GM21529 (cell line): ENCODE measurements around the gene COL18A1.
"Not testable (repeated sequence)": the region's sequence is repeated elsewhere in the genome, so short reads cannot be mapped to it uniquely, and the experiment has no call there.

ENCODE experiments used
- ATAC-seq: cut with Tn5 transposase; IDR thresholded peaks from one replicate; pipeline ENCODE4 v1.9.1; 2021; ENCODE audit not compliant: unreplicated experiment

Gene COL18A1

GRCh38 chr21:45424854-45425795 is 20.2 kb downstream of the COL18A1 start:
- ATAC-seq = no peak

DNA sequence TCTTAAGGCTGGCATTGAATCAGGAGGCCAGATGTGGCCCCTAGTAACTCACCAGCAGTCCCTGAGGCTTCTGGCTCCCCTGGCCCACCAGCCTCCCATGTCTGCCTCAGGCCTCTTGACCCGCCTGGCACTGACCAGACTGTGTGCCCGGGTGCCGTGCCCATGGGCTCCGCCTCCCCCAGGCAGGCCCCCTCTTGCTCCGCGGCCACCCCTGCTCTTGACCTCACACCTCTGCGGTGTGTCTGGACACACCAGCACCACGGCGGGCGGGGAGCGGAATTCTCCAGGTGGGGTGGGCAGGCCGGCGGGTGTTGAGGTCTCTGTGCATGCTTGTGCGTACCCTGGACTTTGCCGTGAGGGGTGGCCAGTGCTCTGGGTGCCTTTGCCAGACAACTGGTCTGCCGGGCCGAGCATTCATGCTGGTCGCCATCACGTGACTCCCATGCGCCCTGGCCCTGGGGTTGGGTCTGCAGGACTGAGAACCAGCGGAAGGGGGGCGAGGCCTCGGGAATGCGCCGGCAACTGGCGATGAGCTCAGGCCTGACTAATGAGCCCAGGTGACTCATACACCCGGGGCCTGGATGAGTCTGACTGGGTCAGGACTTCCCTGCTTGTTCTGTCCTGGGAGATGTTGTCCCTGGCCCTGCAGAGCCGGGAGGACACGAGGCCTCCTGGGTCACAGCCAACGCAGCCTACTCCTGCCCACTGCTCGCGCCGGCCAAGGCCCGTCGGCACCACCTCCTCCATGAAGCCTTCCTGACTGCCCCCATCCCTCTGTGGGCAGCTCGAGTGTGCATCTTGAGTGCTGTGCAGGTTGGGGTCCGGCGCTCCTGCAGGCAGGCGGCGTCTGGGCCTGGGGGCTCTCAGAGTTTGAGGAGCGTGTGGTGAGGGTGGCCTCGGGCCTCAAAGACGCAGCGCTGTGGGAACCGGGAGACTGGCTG is 22.6 kb downstream of the COL18A1 start:
- no peak for ATAC-seq

GRCh38 chr21:45428534-45428933 is 23.6 kb downstream of the COL18A1 start:
- no peak for ATAC-seq

GRCh38 chr21:45429221-45430175 is 24.5 kb downstream of the COL18A1 start:
- no peak for ATAC-seq

DNA sequence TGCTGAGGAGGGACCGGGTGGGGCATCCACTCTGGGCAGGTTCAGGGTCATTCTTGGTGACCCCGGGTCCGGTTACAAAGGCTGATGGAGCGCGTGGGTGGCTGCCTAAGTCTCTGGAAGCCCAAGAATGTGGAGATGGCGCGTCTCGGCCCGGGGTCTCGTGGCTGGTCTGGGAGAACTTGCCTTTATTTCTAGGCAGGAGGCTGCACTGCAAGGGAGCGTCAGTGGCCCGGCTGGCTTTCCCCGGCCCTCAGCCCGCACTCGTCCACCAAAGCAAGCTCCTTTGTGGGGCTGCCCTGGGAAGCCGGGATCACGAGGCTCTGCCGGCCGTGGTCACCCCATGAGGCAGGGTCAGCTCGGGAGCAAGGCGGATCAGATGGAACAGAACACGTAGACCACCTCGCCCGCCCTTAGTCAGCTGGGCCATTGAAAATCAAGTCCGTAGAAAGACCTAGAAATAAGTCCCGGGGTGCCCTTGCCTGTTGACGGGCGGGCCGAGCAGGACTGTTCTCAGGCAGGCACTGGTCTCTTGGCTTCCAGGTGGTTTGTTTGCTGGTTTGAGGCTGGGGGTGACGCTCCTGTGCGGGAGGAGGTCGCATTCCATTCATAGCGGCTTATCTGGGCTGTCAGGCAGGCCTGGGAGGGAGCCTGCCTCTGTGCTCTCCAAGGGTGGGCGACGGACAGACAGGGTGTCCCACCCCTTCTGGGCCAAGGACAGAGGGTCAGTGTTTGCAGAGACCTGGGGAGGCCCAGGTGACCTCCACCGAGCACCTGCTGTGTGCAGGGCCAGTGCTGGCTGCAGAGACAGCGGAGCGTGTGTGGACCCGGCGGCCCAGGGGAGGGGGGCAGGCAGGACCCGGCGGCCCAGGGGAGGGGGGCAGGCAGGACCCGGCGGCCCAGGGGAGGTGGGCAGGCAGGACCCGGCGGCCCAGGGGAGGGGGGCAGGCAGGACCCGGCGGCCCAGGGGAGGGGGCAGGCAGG is 25.8 kb downstream of the COL18A1 start:
- no peak for ATAC-seq

- no peak for ATAC-seq
Measured at GRCh38 chr21:45431781-45432572, 27.0 kb downstream of the COL18A1 start.

- no peak for ATAC-seq
Measured at GRCh38 chr21:45432575-45433255, 27.8 kb downstream of the COL18A1 start.

DNA sequence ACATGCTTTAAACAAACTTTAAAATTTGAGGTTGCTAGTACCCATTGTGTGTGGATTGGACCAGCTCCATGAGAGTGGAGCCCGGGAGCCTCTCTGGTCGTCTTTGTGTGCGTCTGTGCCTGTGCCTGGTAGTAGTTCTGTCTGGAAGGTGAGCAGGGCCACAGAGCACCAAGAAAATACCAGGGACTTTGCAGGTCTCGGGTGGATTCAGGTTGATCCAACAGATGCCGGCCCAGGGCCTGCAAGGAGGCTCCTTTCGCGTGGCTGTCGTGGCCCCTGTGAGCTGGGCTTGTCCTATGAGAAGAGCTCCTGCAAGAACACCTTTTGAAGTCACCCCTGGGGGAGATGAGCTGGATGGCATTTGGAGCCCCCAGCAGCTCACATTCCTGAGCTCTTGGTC is 28.3 kb downstream of the COL18A1 start:
- ATAC-seq = no peak

GRCh38 chr21:45433911-45434644 is 29.1 kb downstream of the COL18A1 start:
- ATAC-seq = no peak

GRCh38 chr21:45434645-45435217 is 29.8 kb downstream of the COL18A1 start:
- ATAC-seq = no peak

DNA sequence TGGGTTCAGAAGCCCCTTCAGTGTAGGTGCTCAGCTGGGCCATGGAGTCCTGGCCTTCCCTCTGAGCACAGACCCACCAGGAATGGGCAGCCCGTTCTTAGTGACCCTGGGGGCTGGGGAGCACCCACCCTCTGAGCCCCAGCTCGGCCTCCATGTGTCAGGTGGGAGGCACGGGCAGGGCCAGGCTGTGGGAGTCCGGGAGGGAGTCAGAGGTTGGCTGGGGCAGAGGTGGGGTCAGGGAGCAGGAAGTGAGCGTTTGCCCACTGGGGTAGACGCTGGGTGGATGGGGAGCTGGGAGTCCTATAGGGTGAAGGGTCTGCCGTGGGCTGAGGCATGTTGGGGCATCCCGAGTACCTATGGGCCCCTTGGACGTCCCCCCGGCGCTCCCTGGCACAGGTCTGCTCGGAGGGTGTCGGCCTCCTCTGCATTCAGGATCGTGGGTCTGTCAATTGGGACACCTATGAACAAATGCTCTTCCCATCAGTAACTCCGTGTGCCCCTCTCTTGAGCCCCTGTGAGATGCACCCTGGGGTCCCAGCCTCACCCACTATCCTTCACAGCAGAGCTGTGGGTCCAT is 30.5 kb downstream of the COL18A1 start:
- ATAC-seq = no peak

GRCh38 chr21:45436351-45437065 is 31.5 kb downstream of the COL18A1 start:
- no peak for ATAC-seq

DNA sequence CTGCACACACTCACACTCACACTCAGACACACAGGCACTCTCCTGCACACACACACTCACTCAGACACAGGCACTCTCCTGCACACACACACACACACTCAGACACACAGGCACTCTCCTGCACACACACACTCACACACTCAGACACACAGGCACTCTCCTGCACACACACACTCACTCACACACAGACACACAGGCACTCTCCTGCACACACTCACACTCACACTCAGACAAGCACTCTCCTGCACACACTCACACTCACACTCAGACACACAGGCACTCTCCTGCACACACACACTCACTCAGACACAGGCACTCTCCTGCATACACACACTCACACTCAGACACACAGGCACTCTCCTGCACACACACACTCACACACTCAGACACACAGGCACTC is 32.9 kb downstream of the COL18A1 start:
- ATAC-seq = not testable (repeated sequence)

DNA sequence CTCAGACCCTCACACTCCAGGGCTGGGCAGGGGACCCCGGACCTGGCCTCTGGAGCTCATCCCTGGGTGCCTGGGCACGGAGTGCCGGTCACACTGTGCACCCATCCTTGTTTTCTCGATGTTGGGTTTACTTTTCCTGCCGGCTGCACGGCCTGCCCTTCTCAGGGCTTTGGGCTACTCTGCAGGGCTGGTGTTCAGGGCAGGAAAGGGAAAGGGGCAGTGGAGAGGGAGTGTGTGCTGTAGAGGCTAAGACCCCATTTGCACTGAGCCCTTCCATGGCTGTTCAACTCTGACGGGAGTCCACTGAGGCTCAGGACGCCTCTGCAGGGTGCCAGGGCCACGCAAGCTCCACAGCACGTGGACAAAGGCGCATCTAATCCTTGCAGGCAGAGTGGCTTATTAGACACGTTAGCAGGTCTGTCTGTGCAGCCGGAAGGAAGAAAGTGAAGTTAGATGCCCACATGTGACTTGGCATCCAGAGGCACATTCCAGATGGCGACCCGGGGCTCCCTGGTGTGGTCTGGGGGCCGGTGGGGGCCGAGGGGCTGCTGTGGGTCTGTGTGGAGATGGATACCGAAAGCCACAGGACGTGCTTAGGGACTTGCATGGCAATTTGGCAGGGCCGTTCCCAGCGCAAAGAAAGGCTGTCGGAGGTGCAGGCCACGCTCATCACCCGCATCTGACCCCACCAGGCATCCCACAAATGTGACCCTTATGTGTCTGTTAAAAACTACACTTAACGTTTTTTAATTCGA is 33.6 kb downstream of the COL18A1 start:
- ATAC-seq = no peak

GRCh38 chr21:45439161-45439872 is 34.4 kb downstream of the COL18A1 start:
- no peak for ATAC-seq
